SU-DHL-6 (cell line): ENCODE measurements around the gene RNF114.
A peak's percentile ranks its signal among the peaks of the same experiment; 100 is the strongest.

Source experiments
- EZH2phosphoT487 ChIP-seq: fragments of 200-600 bp; sonication (generic), shearing (Covaris generic); conservative IDR thresholded peaks from 2 replicates; pipeline ENCODE4 v1.6.1; 2018; ENCODE audit warnings: mild to moderate bottlenecking, antibody characterized with exemption, low read length, moderate library complexity, mixed read lengths
- TF ChIP-seq, protein P1 (sequence below): fragments of 200-600 bp; sonication (generic); IDR thresholded peaks from one replicate; pipeline ENCODE4 v1.5.1; 2017; ENCODE audit warnings: antibody characterized with exemption, mild to moderate bottlenecking, low read length, moderate library complexity; ENCODE audit not compliant: insufficient read depth, poor library complexity, severe bottlenecking

DNA sequence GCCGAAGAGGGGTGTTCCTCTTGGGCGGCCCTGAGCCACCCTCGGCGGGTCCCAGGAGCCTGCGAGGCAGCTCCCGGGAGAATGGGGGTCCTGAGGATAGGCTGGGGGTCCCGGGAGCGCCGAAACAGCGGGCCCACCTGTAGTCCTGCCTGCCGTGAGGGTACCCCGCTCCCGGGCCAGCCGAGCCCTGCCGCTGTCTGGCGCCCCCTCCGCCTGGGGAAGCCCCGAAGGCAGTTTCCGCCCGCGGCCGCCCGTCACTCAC, 21.1 kb upstream of the RNF114 start:
- TF ChIP-seq, protein P1, sequence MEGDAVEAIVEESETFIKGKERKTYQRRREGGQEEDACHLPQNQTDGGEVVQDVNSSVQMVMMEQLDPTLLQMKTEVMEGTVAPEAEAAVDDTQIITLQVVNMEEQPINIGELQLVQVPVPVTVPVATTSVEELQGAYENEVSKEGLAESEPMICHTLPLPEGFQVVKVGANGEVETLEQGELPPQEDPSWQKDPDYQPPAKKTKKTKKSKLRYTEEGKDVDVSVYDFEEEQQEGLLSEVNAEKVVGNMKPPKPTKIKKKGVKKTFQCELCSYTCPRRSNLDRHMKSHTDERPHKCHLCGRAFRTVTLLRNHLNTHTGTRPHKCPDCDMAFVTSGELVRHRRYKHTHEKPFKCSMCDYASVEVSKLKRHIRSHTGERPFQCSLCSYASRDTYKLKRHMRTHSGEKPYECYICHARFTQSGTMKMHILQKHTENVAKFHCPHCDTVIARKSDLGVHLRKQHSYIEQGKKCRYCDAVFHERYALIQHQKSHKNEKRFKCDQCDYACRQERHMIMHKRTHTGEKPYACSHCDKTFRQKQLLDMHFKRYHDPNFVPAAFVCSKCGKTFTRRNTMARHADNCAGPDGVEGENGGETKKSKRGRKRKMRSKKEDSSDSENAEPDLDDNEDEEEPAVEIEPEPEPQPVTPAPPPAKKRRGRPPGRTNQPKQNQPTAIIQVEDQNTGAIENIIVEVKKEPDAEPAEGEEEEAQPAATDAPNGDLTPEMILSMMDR = peak; percentile 15
- TF ChIP-seq EZH2phosphoT487 = no peak
